IPS-18a (cell line): ENCODE data around the gene VPS13C.

Source experiments
- H3K27ac ChIP-seq: one replicate; pipeline ENCODE4 v1.5.1; 2013; ENCODE audit warnings: low read length
- H3K27me3 ChIP-seq: one replicate; pipeline ENCODE4 v1.6.1; 2013; ENCODE audit warnings: mild to moderate bottlenecking, low read length; ENCODE audit not compliant: control insufficient read depth, insufficient read depth
- H3K36me3 ChIP-seq: one replicate; pipeline ENCODE4 v1.6.1; 2013; ENCODE audit warnings: low read depth, low read length; ENCODE audit not compliant: control insufficient read depth
- H3K4me1 ChIP-seq: one replicate; pipeline ENCODE4 v1.6.1; 2013; ENCODE audit warnings: low read depth, low read length; ENCODE audit not compliant: control insufficient read depth
- H3K4me3 ChIP-seq: one replicate; pipeline ENCODE4 v1.5.1; 2013; ENCODE audit warnings: low read length
- H3K9ac ChIP-seq: one replicate; pipeline ENCODE4 v1.6.1; 2013; ENCODE audit warnings: mild to moderate bottlenecking, low read length, moderate library complexity
- H3K9me3 ChIP-seq: one replicate; pipeline ENCODE4 v1.6.1; 2013; ENCODE audit warnings: low read depth, low read length; ENCODE audit not compliant: control insufficient read depth

VPS13C gene

DNA sequence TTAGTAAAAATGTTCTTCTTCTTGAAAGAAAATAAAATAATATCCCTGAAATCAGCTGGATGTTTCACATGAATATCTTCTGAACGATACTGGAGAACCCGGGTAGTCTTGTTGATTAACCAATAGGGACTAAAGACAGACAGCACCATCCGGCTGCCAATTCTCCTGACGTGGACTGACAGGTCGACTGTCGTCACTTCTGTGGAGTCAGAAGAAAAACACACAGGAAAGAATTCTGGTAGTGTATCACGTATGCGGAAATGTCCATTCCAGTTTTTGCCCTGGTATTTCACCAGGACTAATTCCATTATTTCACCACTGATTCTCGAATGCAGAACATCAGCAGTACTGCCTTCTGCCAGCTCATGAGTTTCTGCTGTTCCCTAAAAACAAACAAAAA lies 144.6 kb downstream of the VPS13C start:
- Histone ChIP-seq H3K4me1 (no peaks in the 10 kb centered on the region), H3K27me3 (no peaks in the 10 kb centered on the region), H3K36me3 (peaks cover 3% of the 10 kb centered on the region), H3K27ac (no peak overlapping the region), H3K9me3 (no peaks in the 10 kb centered on the region), H3K4me3 (no peak overlapping the region), H3K9ac (no peak overlapping the region)

DNA sequence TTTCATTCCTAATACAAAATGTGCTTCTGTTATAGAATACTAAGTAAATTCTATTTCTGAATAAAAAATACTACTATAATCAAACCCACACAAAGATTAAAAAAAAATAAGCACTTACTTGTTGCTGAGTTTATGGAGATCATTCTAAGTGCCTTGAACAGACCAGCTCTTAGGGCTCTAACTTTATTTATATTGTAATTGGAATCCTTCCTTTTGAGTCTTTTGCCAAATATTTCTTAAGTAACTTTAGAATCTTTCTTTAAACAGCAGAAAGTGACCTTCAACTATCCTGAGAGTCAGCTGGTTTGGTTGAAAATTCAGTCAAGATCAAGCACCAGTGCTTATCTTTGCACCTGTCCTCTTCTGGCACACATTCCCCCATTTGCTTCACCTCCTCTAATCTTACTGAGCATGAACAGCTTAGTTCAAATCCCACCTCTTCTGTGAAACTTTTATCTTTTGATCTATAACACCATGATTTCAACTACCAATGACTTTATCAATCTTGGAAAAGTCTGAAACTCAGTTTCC lies 149.3 kb downstream of the VPS13C start:
- Histone ChIP-seq H3K9me3 (no peaks in the 10 kb centered on the region), H3K4me3 (no peak overlapping the region), H3K27me3 (no peaks in the 10 kb centered on the region), H3K36me3 (no peaks in the 10 kb centered on the region), H3K27ac (no peak overlapping the region), H3K4me1 (no peaks in the 10 kb centered on the region), H3K9ac (no peak overlapping the region)

DNA sequence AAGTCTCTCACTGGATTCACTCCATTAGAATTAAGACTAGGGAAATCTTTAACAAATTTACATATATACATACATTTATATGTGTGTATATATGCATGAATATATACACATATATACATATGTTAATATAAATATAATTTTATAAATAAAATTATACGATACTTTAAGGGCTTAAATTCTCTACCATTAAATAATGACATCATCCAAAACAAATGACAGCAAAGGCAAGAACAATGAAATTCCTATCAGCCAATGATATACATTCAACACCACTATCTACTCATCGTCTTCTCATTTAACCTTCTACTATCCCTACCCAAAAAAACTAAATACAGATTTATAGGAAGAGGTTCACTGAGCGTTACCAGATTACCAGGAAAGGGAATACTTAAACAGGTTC lies 152.0 kb downstream of the VPS13C start:
- H3K4me3 ChIP-seq = no peak overlapping the region
- H3K9me3 ChIP-seq = no peaks in the 10 kb centered on the region
- no peak overlapping the region for H3K27ac ChIP-seq
- no peaks in the 10 kb centered on the region for H3K27me3 ChIP-seq
- no peaks in the 10 kb centered on the region for H3K36me3 ChIP-seq
- no peaks in the 10 kb centered on the region for H3K4me1 ChIP-seq
- H3K9ac ChIP-seq = no peak overlapping the region

DNA sequence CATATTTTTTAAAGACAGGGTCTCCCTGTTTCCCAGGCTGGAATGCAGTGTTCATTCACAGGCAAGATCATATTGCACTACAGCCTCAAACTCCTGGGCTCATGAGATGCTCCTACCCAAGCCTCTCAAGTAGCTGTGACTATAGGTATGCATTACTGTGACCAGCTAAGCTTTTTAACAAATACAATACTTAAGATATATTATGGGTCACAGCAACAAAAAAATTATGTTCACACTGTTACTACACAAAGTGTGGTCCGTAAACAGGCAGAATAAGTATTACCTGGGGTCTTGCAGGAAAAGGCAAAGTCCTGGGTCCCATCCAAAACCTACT lies 152.5 kb downstream of the VPS13C start:
- H3K36me3 ChIP-seq = no peaks in the 10 kb centered on the region
- H3K4me3 ChIP-seq = no peak overlapping the region
- no peak overlapping the region for H3K9ac ChIP-seq
- no peaks in the 10 kb centered on the region for H3K9me3 ChIP-seq
- no peaks in the 10 kb centered on the region for H3K4me1 ChIP-seq
- H3K27me3 ChIP-seq = no peaks in the 10 kb centered on the region
- no peak overlapping the region for H3K27ac ChIP-seq

DNA sequence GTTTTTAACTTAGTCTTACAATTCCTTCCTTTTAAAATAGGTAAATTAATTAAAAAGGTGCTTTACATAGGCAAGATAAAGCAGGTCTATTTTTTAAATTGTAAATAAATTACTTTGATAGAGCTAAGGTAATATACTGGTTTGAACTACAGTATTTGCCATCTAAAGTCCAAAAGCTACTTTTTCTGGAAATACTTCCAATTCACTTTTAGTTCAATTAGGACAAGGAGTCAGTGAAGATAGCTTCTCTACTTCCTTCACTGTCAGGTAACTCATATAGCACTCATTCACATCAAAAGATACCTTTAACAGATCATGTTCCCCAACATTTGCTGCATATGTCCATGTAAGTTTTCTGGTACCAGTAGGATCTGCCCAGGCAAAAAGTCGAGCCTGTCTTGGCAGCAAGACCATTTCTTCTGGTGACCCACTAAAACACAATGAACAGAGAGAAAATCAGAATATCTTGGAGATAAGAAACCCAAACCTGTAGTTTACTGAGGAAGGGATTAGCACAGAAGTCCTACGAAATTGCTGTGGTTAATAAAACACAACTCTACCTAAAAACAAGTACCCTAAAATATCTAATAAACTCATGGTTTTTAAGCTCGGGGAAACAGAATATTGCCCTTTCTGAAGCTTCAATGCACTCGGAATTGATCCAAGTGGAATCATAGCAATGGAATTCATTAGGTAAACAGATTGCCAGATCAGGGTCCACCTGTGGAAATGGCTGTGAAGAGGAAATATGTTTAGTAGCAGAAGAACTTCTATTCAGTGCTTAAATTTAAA lies 153.1 kb downstream of the VPS13C start:
- H3K9me3 ChIP-seq = no peaks in the 10 kb centered on the region
- H3K27me3 ChIP-seq = no peaks in the 10 kb centered on the region
- no peak overlapping the region for H3K9ac ChIP-seq
- H3K36me3 ChIP-seq = no peaks in the 10 kb centered on the region
- no peak overlapping the region for H3K27ac ChIP-seq
- H3K4me3 ChIP-seq = no peak overlapping the region
- H3K4me1 ChIP-seq = no peaks in the 10 kb centered on the region

DNA sequence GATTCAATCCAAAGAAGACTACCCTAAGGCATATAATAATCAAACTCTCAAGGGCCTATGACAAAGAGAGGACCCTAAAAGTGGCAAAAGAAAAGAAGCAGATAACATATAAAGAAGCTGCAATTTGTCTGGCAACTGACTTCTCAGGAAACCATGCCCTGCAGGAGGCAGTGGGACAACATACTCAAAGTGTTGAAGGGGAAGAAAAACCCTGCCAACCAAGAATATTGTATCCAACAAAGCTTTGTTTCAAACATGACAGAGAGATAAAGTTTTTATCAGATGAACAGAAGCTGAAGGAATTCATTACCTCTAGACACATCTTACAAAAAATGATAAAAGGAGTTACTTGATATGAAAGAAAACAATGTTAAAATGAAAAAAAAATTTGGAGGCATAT lies 167.1 kb downstream of the VPS13C start:
- Histone ChIP-seq H3K4me1 (peaks cover 3% of the 10 kb centered on the region), H3K27me3 (no peaks in the 10 kb centered on the region), H3K9me3 (peaks cover 18% of the 10 kb centered on the region), H3K9ac (no peak overlapping the region), H3K27ac (no peak overlapping the region), H3K36me3 (no peaks in the 10 kb centered on the region), H3K4me3 (no peak overlapping the region)

DNA sequence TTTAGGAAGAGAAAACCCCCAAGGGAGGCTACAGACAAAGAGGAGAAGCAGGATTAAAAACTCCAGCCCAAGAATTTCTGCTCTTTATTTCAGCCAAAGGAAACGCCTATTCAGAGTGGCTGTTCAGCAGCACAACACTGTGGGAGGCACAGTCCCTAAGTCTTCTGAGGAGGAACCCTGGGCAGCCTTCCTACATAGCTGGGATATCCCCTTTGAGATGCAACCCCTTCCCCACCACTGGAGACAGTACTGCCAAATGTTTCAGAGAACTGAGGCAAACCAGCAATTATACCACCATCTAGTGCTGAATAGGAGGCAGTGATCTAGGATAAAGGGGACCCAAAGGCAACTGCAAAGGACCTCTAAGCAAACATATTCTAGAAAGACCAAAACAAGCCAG lies 168.1 kb downstream of the VPS13C start:
- Histone ChIP-seq H3K9ac (no peak overlapping the region), H3K4me3 (no peak overlapping the region), H3K9me3 (peaks cover 18% of the 10 kb centered on the region), H3K27ac (no peak overlapping the region), H3K36me3 (no peaks in the 10 kb centered on the region), H3K4me1 (peaks cover 3% of the 10 kb centered on the region), H3K27me3 (no peaks in the 10 kb centered on the region)

DNA sequence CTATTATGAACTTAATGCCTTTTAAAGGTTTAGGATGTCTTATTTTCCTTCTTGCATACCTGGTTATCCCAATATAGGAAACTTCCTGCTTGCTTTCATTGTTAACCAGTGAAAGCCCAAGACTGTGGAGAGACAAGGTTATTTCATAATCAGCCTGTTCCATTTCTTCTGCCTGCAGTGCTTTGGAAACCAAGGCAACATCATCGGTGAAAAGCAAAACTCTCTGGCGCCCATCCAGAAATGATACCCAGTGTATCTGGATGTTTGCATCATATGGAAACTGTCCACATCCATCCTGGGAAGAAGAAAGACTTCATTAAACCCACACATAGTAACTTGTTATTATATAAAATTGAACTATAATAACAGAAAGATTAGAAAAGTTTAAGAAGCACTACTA lies 170.1 kb downstream of the VPS13C start:
- Histone ChIP-seq H3K36me3 (no peaks in the 10 kb centered on the region), H3K9me3 (peaks cover 10% of the 10 kb centered on the region), H3K4me1 (peaks cover 3% of the 10 kb centered on the region), H3K27ac (no peak overlapping the region), H3K27me3 (no peaks in the 10 kb centered on the region), H3K4me3 (no peak overlapping the region), H3K9ac (no peak overlapping the region)

DNA sequence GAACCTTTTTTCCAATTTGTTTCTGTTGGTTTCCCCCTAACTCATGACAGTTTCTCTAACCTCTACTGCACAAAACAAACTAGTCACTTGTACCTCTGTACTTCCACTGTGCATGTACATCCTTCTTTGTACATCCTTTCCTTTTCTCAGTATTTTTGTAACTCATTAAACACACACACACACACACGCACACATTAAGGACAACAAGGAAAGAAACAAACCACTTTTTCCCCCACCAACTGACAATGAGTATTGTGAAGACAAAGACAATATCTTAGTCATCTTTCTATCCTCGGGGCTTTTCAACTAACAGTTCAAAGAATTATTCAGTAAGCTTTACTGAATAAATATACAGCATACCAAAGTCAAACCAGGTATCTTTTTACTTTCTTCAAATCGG lies 170.5 kb downstream of the VPS13C start:
- peaks cover 3% of the 10 kb centered on the region for H3K4me1 ChIP-seq
- no peaks in the 10 kb centered on the region for H3K27me3 ChIP-seq
- no peak overlapping the region for H3K27ac ChIP-seq
- H3K4me3 ChIP-seq = no peak overlapping the region
- no peak overlapping the region for H3K9ac ChIP-seq
- no peaks in the 10 kb centered on the region for H3K36me3 ChIP-seq
- peaks cover 10% of the 10 kb centered on the region for H3K9me3 ChIP-seq

DNA sequence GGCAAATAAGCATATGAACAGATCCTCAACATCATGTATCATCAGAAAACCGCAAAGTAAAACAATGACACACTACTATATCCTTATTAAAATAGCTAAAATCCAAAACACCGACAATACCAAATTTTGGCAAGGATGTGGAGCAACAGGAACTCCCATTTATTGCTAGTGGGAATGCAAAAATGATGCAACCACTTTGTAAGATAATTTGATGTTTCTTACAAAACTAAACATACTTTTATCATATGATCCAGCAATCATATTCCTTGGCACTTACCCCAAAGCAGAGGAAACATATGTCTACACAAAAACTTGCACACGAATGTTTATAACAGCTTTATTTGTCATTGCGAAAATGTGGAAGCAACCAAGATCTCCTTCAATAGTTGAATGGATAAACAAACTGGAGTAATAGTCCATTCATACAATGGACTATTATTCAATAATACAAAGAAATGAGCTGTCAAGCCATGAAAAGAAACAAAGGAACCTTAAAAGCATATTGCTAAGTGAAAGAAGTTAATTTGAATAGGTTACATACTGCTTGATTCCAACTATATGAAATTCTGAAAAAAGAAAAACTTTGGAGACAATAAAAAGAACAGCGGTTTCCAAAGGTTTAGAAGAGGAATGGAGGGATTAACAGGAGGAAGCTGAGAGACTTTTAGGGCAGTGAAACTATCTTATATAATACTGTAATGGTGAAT lies 172.0 kb downstream of the VPS13C start:
- no peaks in the 10 kb centered on the region for H3K36me3 ChIP-seq
- H3K27ac ChIP-seq = no peak overlapping the region
- peaks cover 8% of the 10 kb centered on the region for H3K9me3 ChIP-seq
- H3K4me3 ChIP-seq = no peak overlapping the region
- no peaks in the 10 kb centered on the region for H3K27me3 ChIP-seq
- H3K4me1 ChIP-seq = peaks cover 3% of the 10 kb centered on the region
- H3K9ac ChIP-seq = no peak overlapping the region

DNA sequence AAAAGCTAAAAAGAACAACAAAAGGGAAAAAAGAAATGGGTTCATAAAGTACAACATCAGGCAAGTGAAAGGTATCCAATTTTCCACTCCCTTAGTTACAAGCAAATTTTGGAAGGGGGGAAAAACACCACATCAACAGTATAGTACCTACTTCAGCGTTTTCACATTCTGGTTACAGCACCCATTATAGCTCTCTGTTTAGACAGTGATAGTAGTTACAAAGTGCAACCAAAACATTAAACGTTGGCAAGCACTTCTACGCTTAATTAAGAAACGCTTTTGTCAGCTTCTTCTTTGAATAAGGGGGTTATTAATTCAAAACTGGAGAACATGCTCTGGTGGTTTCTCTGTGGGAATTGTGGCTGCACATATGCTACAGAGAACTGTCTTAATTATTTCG lies 180.2 kb downstream of the VPS13C start:
- H3K36me3 ChIP-seq = no peaks in the 10 kb centered on the region

DNA sequence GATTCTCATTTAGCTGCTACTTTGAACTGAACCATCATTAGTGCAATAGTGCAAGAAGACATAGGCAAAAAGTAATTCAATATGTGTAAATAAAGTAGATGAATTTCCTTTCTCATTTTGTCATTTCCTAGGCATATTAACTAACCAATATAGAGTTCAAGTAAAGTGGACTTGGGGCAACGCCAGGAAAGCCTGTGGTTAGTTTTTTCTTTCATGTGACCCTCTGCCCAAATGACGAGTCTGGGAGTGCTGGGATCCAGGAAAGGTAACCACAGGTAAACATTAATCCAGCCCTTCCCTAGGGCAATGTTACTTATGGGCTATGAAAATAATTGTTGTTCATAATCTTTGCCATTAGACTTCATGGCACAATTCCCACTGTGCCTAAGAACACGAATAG lies 181.0 kb downstream of the VPS13C start:
- H3K36me3 ChIP-seq = no peaks in the 10 kb centered on the region
- H3K27ac ChIP-seq = no peak overlapping the region
- H3K9me3 ChIP-seq = no peaks in the 10 kb centered on the region
- no peak overlapping the region for H3K9ac ChIP-seq
- H3K27me3 ChIP-seq = no peaks in the 10 kb centered on the region
- H3K4me1 ChIP-seq = no peaks in the 10 kb centered on the region
- H3K4me3 ChIP-seq = no peak overlapping the region

More for the DNA sequence above, 180.2 kb downstream of the VPS13C start:
- no peak overlapping the region for H3K4me3 ChIP-seq
- H3K9me3 ChIP-seq = no peaks in the 10 kb centered on the region
- H3K9ac ChIP-seq = no peak overlapping the region
- H3K27me3 ChIP-seq = no peaks in the 10 kb centered on the region
- no peak overlapping the region for H3K27ac ChIP-seq
- H3K4me1 ChIP-seq = no peaks in the 10 kb centered on the region
